ENCODE measurements around the gene KRT74. TPM values are rescaled to one million over a fixed set of nuclear protein-coding genes. Genes with fewer than 3 reads are reported as not detected.

KRT74 gene
- total RNA-seq, 2 donors from 2014 or later, result not detected

DNA sequence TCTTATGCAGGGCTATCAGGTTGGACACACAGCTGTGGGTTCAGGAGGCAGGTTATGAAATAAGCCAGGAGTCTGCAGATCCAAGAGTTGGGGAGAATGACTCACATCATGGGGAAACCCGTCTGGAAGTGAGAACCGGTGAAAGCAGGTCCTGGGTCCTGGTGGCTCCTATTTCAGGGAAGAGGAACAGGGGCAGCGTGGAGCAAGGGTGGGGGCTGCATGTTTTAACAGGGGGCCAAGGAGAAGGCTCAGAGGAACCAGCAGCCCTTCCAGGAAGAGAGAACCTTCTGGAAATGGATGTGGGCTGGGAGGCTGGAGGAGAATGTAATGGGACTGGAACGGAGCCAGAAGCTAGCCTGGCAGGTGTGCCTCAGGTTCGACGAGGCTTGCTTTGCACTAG is 7.8 kb upstream of the KRT74 start:
- Histone ChIP-seq H3K4me1 (ENCODE audit: control insufficient read depth in 1 of 2, low read depth in 2 of 2) (no peaks in the 10 kb centered on the region), H3K27me3 (replicated peaks; ENCODE audit: insufficient read depth) (no peaks in the 10 kb centered on the region), H3K9me3 (no peaks in the 10 kb centered on the region), H3K36me3 (no peaks in the 10 kb centered on the region), H3K4me3 (no peak overlapping the region), H3K27ac (no peak overlapping the region)
- DNase-seq (ENCODE audit: low spot score) (no peak), ATAC-seq (ENCODE audit: insufficient number of reproducible peaks, low FRiP score, low read depth) (no peak)
- TF ChIP-seq, protein P1, sequence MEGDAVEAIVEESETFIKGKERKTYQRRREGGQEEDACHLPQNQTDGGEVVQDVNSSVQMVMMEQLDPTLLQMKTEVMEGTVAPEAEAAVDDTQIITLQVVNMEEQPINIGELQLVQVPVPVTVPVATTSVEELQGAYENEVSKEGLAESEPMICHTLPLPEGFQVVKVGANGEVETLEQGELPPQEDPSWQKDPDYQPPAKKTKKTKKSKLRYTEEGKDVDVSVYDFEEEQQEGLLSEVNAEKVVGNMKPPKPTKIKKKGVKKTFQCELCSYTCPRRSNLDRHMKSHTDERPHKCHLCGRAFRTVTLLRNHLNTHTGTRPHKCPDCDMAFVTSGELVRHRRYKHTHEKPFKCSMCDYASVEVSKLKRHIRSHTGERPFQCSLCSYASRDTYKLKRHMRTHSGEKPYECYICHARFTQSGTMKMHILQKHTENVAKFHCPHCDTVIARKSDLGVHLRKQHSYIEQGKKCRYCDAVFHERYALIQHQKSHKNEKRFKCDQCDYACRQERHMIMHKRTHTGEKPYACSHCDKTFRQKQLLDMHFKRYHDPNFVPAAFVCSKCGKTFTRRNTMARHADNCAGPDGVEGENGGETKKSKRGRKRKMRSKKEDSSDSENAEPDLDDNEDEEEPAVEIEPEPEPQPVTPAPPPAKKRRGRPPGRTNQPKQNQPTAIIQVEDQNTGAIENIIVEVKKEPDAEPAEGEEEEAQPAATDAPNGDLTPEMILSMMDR (IDR thresholded peaks at IDR 0.05), result no peak

DNA sequence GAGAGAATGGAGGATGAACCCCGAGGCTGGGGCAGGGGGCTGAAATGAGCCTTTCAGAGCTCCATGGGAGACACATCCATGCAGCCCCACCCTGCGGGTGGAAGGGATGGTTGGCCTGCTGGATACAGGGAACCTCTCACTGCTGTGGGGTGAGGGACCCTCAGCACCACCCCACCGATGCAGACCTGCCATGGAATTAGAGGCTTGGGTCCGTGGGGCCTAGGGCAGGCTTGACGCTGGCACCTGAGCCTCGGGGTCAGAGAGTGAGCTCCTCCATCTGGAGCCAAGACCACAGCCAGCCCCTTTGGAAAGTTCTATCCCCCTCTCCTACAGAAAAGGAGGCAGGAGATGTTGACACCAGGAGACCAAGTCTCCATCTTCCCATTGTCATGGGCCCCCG is 7.4 kb upstream of the KRT74 start:
- Histone ChIP-seq H3K4me1 (ENCODE audit: control insufficient read depth in 1 of 2, low read depth in 2 of 2) (no peaks in the 10 kb centered on the region), H3K27me3 (replicated peaks; ENCODE audit: insufficient read depth) (no peaks in the 10 kb centered on the region), H3K9me3 (no peaks in the 10 kb centered on the region), H3K27ac (no peak overlapping the region), H3K36me3 (no peaks in the 10 kb centered on the region), H3K4me3 (no peak overlapping the region)
- TF ChIP-seq, protein P1 (IDR thresholded peaks at IDR 0.05), result no peak
- ATAC-seq (ENCODE audit: insufficient number of reproducible peaks, low FRiP score, low read depth) (no peak), DNase-seq (ENCODE audit: low spot score) (no peak)

DNA sequence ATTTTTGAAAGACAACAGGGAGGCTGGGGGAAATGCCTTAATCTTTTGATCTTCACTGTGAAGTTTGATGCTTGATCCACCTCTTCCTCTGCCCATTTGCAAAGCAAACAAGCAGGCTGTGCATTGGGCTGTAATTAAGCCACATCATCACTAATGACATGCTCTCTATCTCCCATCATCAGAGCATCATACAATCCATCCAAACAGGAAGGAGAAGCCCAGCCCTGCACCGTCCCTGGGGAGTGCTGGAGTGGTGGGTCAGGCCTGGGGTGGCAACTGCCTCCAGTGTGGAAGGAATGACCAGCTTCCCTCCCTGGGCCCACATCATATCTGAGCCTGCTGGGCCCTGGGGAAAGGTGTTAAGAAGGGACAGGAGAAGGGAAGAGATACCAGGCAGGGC is 6.9 kb upstream of the KRT74 start:
- H3K9me3 ChIP-seq, result no peaks in the 10 kb centered on the region
- H3K36me3 ChIP-seq, result no peaks in the 10 kb centered on the region
- no peaks in the 10 kb centered on the region for H3K4me1 ChIP-seq (ENCODE audit: control insufficient read depth in 1 of 2, low read depth in 2 of 2)
- H3K27ac ChIP-seq, result no peak overlapping the region
- ATAC-seq (ENCODE audit: insufficient number of reproducible peaks, low FRiP score, low read depth), result no peak
- DNase-seq (ENCODE audit: low spot score), result no peak
- TF ChIP-seq, protein P1 (IDR thresholded peaks at IDR 0.05), result no peak
- H3K4me3 ChIP-seq, result no peak overlapping the region
- no peaks in the 10 kb centered on the region for H3K27me3 ChIP-seq (replicated peaks; ENCODE audit: insufficient read depth)

DNA sequence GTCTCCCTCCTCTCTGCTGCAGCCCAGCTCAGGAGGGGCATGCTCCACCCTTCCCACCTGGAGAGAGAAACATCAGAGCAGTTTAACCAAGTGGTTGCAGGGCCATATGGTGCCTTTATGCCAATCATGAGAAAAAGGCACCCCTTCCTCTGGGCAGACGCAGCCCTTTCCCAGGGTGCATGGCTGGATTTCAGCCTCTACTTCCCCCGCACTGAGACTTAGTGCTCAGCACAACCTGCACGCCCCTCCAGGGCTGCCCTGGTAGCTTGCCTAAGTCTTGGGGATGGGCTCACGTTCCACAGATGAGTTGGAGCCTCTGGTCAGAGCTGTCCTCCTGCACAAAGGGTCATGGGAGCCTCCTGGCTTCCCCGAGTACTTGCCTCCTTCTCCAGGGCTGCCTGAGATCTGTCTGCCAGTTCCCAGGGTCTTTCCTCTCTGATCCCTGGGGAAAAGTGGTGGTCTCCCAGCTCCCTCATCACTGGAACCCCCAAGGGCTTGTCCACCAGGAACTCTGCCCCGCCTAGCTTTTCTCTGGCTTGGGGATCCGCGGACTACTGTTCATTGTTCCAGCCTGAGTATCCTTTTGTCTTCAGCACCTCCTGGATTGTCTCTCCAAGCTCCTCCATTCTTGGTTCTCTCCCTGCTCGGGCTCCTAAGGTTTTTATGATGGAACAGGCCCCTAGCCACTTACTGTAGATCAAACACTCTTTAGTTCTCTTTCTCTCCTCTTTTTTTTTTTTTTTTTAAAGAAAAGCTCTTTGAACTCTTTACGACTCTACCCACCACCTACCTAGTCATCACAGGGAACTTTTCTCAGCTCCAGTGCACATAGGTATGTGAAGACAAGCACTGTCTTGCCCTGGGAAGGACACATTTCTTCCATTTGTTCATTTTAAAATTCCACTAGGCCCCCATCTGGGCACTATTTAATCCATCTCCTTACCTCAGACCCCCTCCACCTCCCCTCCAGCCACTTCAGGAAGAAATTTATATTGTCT is 6.1 kb upstream of the KRT74 start:
- Histone ChIP-seq H3K27ac (no peak overlapping the region), H3K4me1 (ENCODE audit: control insufficient read depth in 1 of 2, low read depth in 2 of 2) (no peaks in the 10 kb centered on the region), H3K9me3 (no peaks in the 10 kb centered on the region), H3K36me3 (no peaks in the 10 kb centered on the region), H3K4me3 (no peak overlapping the region), H3K27me3 (replicated peaks; ENCODE audit: insufficient read depth) (no peaks in the 10 kb centered on the region)
- no peak for ATAC-seq (ENCODE audit: insufficient number of reproducible peaks, low FRiP score, low read depth)
- DNase-seq (ENCODE audit: low spot score), result no peak
- TF ChIP-seq, protein P1 (IDR thresholded peaks at IDR 0.05), result no peak

DNA sequence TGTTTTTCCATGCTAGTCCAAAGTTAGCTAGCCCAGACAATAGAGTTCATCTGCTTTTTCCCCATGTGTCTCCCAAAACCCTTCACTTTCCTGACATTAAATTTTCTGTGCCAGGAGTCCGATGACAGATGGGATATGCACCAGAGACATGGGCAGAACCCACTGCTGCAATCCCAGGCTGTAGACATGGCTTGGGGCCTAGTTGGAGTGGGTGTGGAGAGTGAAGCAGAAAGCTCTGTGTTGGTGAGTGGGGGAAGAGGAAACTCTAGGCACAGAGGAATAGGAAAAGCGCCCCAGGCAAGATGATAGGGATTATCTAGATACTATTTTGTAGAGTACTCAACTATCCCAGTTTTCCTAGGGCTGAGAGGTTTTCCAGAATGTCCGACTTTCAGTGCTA is 4.8 kb upstream of the KRT74 start:
- Histone ChIP-seq H3K9me3 (no peaks in the 10 kb centered on the region), H3K4me1 (ENCODE audit: control insufficient read depth in 1 of 2, low read depth in 2 of 2) (no peaks in the 10 kb centered on the region), H3K36me3 (no peaks in the 10 kb centered on the region), H3K4me3 (no peak overlapping the region), H3K27me3 (replicated peaks; ENCODE audit: insufficient read depth) (no peaks in the 10 kb centered on the region), H3K27ac (no peak overlapping the region)
- DNase-seq (ENCODE audit: low spot score) (no peak), ATAC-seq (ENCODE audit: insufficient number of reproducible peaks, low FRiP score, low read depth) (no peak)
- TF ChIP-seq, protein P1 (IDR thresholded peaks at IDR 0.05), result no peak

All from thoracic aorta (tissue), 2 donors.